GM23248 (cell line): Measurements from ENCODE around the gene KIF7.

Source experiments
- EZH2 ChIP-seq: fragments of 200-600 bp; sonication (generic); IDR thresholded peaks from 2 replicates; pipeline ENCODE4 v1.6.1; 2018; ENCODE audit warnings: antibody characterized with exemption, mild to moderate bottlenecking; ENCODE audit not compliant: insufficient read depth, poor library complexity, severe bottlenecking
- EZH2phosphoT487 ChIP-seq: fragments of 200-600 bp; sonication (generic); IDR thresholded peaks from 2 replicates; pipeline ENCODE4 v1.6.1; 2018; ENCODE audit warnings: antibody characterized with exemption, moderate library complexity, mild to moderate bottlenecking, low read depth; ENCODE audit not compliant: insufficient read depth

- no peak for TF ChIP-seq EZH2phosphoT487
- TF ChIP-seq EZH2: no peak
These were observed 30.7 kb upstream of the KIF7 start for GRCh38 chr15:89685995-89686394.
